Glomerular visceral epithelial cell (primary cell): ENCODE measurements around the gene DNAJC11.

Experiments used
- DNase-seq: peaks from one replicate; pipeline ENCODE4 v3.0.0-alpha.2; 2016; ENCODE audit errors: extremely low spot score

Gene DNAJC11

DNA sequence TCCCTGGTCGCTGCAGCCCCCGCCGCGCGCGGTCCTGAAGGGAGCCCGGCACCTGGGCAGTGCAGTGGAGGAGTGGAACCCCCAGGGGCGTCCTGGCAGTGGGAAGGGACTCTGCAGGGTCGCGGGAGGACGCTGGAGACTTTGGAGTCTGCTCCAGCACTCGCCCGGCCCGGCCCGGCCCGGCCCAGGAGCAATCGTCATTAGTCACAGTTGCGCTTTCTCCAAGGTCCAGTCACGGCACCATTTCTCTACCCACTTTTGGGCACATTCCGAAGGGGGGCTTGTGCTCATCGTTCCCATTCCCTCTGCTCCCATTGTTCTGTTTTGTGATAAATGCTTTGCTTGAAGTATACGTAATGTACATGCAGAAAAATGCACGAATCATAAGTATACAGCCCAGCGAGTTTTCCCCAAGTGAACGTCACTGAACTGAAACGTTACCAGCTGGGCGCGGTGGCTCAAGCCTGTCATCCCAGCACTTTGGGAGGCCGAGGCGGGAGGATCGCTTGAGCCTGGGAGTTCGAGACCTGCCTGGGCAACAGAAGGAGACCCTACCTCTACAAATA, 75.9 kb downstream of the DNAJC11 start:
- peak; percentile 43 for DNase-seq

DNA sequence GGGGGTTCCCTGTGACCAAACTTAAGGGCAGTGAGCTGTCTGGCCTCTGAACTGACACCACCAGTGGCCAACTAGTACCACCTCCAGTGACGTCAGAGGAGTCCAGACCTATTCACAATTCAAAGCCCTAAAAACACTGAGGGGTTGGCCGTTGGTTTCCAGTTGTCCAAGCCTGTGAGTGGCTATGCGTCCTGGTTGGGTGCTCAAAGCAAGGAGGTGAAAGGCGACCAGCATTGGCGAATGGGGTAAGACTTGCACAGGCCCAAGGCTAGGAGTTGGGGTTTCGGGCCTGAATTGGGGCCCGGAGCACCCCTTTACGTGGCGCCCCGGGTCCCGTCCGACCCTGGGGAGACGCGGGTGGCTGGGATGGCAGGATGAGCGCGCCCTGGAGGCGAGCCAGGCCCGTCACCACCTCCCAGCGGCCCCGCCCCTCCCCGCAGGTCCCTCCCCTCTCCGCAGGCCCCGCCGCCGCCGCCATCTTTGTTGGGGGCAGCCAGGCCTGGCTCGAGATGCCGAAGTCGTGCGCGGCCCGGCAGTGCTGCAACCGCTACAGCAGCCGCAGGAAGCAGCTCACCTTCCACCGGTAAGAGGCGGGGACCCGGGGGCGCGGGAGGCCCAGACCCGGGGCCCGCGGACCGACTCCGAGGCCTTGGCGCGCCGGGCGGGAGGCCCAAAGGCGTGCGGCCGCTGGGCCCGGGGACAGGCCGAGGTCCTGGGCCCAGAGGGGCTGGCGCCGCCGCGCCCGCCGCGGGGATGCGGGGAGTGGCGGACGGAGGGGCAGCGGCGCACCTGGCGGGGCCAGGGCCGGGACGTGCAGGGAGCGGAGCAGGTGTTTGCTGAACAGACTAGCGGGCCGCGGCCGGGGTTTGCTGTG, 76.7 kb downstream of the DNAJC11 start, which contains the start of gene THAP3:
Gene THAP3, plus strand, starts transcription at position 159 of the 874 bp plus-strand sequence. Its CDS starts 351 bp downstream, at position 510.
- DNase-seq = peak; percentile 87

DNA sequence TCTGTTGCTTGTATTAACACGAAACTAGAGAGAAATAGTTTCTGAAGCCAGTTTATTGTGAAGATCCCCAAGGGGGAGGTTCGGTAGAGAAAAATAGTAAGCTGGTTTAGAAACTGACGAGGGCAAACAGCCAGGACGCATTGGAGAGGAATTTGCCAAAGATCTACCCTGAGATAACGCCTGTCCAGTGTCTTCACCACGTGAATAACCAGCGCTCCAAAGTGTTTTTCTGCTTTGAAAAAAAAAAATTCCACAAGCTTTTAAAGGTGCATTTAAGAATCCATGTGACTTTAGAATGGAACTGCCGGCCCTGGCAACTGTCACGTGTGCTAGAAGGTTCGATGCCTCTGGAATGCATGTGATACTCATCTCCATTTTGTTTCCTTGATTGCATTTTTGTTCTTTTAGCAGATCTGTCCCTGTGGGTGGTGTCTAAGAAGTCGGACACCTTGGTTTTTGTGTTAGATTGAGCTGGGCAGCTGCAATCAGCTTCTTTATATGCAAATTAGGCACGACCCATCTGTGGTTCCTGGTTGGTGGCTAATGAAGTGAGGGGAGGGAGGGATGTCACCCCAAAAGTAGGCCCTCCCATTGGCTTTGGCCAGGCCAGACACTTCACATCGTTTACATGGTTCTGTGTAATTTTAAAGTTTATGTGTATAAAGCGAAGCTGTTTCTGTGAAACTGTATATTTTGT, 78.2 kb downstream of the DNAJC11 start:
- no peak for DNase-seq

DNA sequence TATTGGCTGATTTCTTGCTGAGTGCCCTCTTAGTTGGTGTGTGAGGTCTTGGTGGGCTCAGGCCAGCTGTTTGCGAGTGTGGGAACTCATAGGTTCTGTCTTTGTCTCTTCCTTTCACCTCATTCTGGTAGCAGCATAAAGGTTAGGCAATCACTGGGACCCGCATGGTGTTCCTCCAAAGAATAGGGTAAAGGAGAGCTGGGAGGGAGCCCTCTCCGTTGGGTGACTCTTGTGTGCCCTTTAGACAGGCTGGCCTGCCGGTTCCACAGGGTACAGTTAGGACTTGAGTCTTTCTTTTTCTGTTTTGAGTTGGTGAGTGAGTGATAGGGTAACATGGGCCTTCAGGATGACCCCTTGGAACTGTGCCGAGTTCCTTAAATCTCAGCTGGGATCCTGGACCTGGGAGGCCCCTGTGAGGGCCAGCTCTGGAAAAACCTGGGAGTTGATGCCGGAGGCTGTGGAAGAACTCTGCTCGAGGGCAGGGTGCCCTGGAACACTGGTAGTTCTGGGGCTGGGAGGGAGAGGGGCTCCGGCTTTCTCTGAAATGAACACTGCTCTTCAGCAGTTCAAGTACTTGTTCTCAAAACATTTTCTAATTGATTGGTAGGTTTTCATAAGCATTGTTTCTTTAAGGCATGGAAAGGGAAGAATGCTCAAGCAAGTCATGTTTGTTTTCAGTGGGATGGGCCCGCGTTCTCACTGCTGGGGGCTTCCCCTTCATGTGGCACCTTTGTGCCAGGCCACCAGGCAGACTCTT, 79.0 kb downstream of the DNAJC11 start:
- DNase-seq = no peak

GRCh38 chr1:6621429-6622391, 79.9 kb downstream of the DNAJC11 start:
- no peak for DNase-seq

GRCh38 chr1:6619045-6619444, 82.6 kb downstream of the DNAJC11 start:
- DNase-seq = no peak

- DNase-seq = no peak
These were observed 86.5 kb downstream of the DNAJC11 start for GRCh38 chr1:6614929-6615785.

GRCh38 chr1:6614019-6614928, 87.3 kb downstream of the DNAJC11 start:
- DNase-seq = peak; percentile 59

- DNase-seq = peak; percentile 99
These were observed 88.1 kb downstream of the DNAJC11 start, which contains the start of gene PHF13 for GRCh38 chr1:6613361-6614018. Gene PHF13, plus strand, starts transcription at chr1:6613731. Its CDS starts 336 bp downstream, at chr1:6614067.

DNA sequence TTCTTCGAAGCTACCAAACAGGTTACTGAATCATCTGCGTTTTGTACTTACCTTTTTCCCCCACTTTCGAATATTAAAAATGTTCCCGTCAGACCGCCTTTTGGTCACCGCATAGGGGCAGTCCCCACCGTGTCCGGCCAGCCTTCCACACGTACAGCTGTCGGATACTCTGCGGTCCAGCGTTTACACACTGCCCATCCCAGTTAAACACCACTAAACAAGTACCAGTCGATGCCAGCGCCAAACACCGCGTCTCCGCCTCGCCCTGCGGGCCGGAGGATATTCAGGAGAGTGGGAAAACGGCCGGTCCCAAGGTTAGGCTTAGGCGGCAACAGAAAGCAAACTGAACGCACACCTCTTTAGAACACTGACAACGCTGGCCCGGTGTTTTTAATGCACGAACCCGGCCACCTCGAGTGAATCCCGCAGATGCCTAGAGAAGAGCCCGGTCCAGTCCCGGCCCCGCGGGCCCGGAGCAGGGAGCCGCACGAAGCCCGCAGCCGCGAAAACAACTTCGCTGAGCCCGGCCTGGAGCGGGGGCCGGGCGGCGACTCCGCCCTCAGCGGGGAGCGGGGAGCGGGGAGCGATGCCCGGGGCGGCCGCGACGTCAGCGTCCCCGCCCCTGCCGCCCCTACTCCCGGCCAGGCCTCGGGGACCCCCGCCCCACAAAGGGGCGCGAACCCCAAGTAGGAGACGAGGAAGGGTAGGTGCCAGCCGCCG, 88.8 kb downstream of the DNAJC11 start:
- peak; percentile 53 for DNase-seq

DNA sequence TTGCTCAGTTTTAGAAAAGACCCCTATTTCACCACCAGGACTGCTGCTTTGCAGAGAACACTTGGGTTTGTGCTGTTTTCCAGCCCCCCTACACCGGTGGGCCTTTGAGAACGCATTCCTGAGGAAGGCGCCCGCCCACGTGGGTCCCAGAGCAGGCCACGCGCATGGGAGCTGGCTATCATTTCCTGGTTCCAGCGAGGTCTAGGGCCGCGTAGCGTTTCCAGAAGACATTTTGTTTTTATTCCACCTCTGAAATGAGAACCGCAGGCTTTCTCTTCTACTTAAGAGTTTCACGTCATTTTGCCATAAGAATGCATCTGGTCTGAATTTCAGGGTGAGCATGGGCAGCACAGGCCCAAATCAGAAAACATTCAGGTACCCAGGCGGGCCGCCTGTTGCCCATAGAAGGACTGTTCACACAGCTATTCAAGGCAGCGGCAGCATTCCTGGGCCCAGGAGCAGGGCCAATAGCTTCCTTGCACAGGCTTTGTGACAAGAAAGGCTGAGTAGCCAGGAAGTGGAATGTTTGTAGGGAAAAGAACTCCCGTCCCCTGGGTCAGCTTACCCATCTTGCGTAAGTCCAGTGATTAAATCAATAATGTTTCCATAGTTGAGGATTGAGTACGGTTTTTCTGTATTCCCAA, 97.6 kb downstream of the DNAJC11 start:
- DNase-seq = peak; percentile 33

DNA sequence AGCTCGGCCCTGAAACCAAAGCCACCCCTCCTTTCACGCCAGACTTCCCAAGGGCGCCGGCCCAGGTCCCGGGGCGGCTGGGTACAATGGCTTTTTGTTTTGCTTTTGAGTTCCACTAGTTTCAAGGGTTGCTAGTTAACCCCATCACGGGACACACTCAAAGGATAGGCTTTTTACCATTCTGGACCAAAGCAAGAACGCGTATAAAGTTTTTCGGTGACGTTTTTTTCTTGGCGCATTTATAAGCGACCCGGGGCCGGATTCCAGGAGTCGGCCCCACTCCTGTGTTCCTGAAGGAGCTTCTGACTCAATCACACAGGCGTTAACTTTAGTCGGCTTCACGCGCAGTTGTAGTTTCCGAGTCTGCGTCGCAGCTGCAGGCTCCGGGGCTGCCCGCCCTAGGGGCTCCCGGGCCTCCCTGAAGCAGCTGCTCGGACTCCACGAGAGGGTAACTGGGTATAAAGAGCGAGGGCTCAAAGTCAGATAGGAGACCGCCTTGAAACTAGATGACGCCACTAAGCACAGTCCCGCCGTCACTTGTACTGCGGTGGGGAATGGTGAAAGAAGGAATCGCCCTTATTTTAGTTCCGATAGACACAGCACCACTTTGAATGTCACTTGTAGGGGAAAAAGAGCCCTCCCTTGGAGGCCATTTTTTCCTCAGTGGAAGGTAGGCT, 98.2 kb downstream of the DNAJC11 start:
- DNase-seq = peak; percentile 71

DNA sequence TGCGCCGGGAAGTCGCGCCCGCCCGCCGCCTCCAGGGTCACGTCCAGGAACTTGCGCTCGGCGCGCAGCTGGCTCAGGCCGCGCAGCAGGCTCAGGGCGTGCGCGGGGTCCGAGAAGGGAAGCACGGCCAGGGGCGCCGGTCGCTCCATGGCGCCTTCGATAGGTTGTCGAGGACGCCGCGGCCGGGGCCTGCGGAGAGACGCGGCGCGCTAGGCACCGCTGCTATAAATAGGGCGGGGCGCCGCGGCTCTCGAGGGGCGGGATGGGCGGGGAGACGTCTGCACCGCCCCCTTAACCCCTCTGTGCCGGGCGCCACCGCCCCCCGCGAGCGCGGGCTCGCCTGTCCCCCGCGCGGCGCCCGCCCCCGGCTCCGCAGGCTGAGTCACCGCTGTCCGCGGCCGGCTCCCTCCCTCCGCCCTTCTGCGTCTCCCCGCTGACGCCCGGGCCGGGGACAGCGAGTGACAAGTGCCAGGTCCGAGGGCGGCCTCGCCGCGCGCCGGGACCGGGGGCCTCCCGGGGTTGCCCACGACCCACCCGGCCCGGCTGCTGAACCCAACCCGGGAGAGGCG, 98.9 kb downstream of the DNAJC11 start, which contains the start of gene KLHL21:
Gene KLHL21, minus strand, starts transcription at position 201 of the 569 bp plus-strand sequence. Its CDS starts 52 bp downstream, at position 149.
- peak; percentile 93 for DNase-seq

GRCh38 chr1:6601923-6602668, 99.5 kb downstream of the DNAJC11 start:
- peak; percentile 41 for DNase-seq
